ENCODE data around the gene WDR86.

The WDR86 gene

GRCh38 chr7:151426904-151427704 is 17.3 kb upstream of the WDR86 start:
- Histone ChIP-seq H3K36me3 (ENCODE audit: insufficient read depth, low read length) (no peaks in the 10 kb centered on the region), H3K4me1 (ENCODE audit: insufficient read depth, low read length, poor library complexity, severe bottlenecking) (peaks cover 22% of the 10 kb centered on the region), H4K20me1 (ENCODE audit: insufficient read depth, low read length, poor library complexity, severe bottlenecking) (no peaks in the 10 kb centered on the region), H3K9me2 (replicated peaks; ENCODE audit: low read depth, low read length) (no peaks in the 10 kb centered on the region), H3F3A (ENCODE audit: low read depth) (no peaks in the 10 kb centered on the region), H2AFZ (ENCODE audit: low read length) (no peak overlapping the region), H3K27me3 (ENCODE audit: insufficient read depth, low read length, poor library complexity, severe bottlenecking) (no peaks in the 10 kb centered on the region), H3K4me2 (ENCODE audit: low read depth, low read length, poor library complexity, severe bottlenecking) (no peak overlapping the region), H3K4me3 (ENCODE audit: low read length, poor library complexity, severe bottlenecking) (no peak overlapping the region), H3K79me2 (ENCODE audit: insufficient read depth, low read length) (no peaks in the 10 kb centered on the region), H3K9ac (ENCODE audit: low read depth, low read length, poor library complexity, severe bottlenecking) (no peak overlapping the region), H3K9me3 (ENCODE audit: insufficient read depth, low read depth, low read length) (no peaks in the 10 kb centered on the region)
- TF ChIP-seq, protein P1, sequence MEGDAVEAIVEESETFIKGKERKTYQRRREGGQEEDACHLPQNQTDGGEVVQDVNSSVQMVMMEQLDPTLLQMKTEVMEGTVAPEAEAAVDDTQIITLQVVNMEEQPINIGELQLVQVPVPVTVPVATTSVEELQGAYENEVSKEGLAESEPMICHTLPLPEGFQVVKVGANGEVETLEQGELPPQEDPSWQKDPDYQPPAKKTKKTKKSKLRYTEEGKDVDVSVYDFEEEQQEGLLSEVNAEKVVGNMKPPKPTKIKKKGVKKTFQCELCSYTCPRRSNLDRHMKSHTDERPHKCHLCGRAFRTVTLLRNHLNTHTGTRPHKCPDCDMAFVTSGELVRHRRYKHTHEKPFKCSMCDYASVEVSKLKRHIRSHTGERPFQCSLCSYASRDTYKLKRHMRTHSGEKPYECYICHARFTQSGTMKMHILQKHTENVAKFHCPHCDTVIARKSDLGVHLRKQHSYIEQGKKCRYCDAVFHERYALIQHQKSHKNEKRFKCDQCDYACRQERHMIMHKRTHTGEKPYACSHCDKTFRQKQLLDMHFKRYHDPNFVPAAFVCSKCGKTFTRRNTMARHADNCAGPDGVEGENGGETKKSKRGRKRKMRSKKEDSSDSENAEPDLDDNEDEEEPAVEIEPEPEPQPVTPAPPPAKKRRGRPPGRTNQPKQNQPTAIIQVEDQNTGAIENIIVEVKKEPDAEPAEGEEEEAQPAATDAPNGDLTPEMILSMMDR (conservative IDR thresholded peaks at IDR 0.05; ENCODE audit: low read length): no peak
- TF ChIP-seq EZH2phosphoT487 (IDR thresholded peaks at IDR 0.05; ENCODE audit: borderline replicate concordance): no peak

DNA sequence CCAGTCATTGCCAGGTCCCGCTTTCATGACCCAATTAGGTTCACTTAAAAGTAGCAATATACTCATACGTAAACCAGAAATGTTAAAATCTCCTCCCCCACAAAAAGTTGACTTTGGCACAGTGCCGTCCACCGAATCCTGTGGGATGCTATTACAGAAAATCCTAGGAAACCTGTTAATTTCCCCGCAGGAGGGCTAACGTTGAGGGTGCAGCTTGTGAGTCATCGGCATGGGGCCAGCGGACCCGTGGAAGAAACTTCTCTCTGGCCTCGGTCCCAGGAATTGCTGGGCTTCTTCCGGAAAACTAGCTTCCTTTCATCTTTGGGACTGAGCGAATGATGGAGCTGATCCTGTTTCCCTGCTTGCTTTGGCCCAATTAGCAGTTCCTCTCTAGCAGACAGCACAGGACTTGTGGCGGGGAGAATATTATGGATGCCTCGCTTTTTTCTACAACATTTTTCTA is 16.6 kb upstream of the WDR86 start:
- TF ChIP-seq EZH2phosphoT487 (IDR thresholded peaks at IDR 0.05; ENCODE audit: borderline replicate concordance): no peak
- TF ChIP-seq, protein P1 (conservative IDR thresholded peaks at IDR 0.05; ENCODE audit: low read length): no peak
- Histone ChIP-seq H3K9ac (ENCODE audit: low read depth, low read length, poor library complexity, severe bottlenecking) (no peak overlapping the region), H3K4me3 (ENCODE audit: low read length, poor library complexity, severe bottlenecking) (no peak overlapping the region), H3F3A (ENCODE audit: low read depth) (no peaks in the 10 kb centered on the region), H3K27me3 (ENCODE audit: insufficient read depth, low read length, poor library complexity, severe bottlenecking) (no peaks in the 10 kb centered on the region), H3K9me3 (ENCODE audit: insufficient read depth, low read depth, low read length) (no peaks in the 10 kb centered on the region), H3K4me2 (ENCODE audit: low read depth, low read length, poor library complexity, severe bottlenecking) (no peak overlapping the region), H3K4me1 (ENCODE audit: insufficient read depth, low read length, poor library complexity, severe bottlenecking) (peaks cover 22% of the 10 kb centered on the region), H3K79me2 (ENCODE audit: insufficient read depth, low read length) (no peaks in the 10 kb centered on the region), H2AFZ (ENCODE audit: low read length) (no peak overlapping the region), H3K9me2 (replicated peaks; ENCODE audit: low read depth, low read length) (no peaks in the 10 kb centered on the region), H4K20me1 (ENCODE audit: insufficient read depth, low read length, poor library complexity, severe bottlenecking) (no peaks in the 10 kb centered on the region), H3K36me3 (ENCODE audit: insufficient read depth, low read length) (no peaks in the 10 kb centered on the region)

DNA sequence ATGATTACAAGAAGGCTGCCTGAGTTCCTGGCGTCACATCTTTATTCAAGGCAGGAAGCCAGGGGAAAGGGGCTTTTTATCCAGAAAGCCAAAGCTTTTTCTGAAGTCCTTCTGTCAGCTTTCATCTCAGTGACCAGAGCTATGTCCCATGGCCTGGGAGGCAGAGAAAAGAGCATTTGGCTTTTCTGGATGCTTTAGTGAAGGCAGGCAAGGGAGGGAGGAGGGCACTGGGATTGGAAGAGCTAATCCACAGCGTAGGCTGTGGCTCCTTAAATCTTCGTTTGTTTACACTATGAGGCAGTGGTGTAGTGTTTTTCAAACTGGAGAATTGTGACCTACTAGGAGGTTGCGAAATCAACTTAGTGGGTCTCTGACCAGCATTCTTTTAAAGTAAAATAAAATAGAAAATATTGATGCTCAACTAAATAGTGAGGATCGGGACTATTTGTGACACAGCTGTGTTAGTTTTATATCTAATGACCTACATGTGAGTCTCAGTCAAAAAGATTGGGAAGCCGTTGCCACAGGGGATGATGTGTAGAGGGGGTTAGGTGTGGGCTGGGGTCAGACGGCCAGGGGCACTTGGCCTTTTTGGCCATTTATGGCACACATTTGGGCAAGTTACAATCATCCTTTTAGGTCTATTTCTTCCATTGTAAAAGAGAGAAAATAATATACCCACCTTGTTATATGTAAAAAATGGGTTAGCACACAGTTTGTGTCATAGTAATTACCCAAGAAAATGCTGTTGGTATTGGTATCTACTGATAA is 16.0 kb upstream of the WDR86 start:
- no peak for TF ChIP-seq EZH2phosphoT487 (IDR thresholded peaks at IDR 0.05; ENCODE audit: borderline replicate concordance)
- TF ChIP-seq, protein P1 (conservative IDR thresholded peaks at IDR 0.05; ENCODE audit: low read length): no peak
- Histone ChIP-seq H3K27me3 (ENCODE audit: insufficient read depth, low read length, poor library complexity, severe bottlenecking) (no peaks in the 10 kb centered on the region), H3K9me2 (replicated peaks; ENCODE audit: low read depth, low read length) (no peaks in the 10 kb centered on the region), H3K4me1 (ENCODE audit: insufficient read depth, low read length, poor library complexity, severe bottlenecking) (peaks cover 22% of the 10 kb centered on the region), H4K20me1 (ENCODE audit: insufficient read depth, low read length, poor library complexity, severe bottlenecking) (no peaks in the 10 kb centered on the region), H2AFZ (ENCODE audit: low read length) (no peak overlapping the region), H3F3A (ENCODE audit: low read depth) (no peaks in the 10 kb centered on the region), H3K9ac (ENCODE audit: low read depth, low read length, poor library complexity, severe bottlenecking) (no peak overlapping the region), H3K4me3 (ENCODE audit: low read length, poor library complexity, severe bottlenecking) (no peak overlapping the region), H3K4me2 (ENCODE audit: low read depth, low read length, poor library complexity, severe bottlenecking) (no peak overlapping the region), H3K36me3 (ENCODE audit: insufficient read depth, low read length) (no peaks in the 10 kb centered on the region), H3K79me2 (ENCODE audit: insufficient read depth, low read length) (no peaks in the 10 kb centered on the region), H3K9me3 (ENCODE audit: insufficient read depth, low read depth, low read length) (no peaks in the 10 kb centered on the region)
